Measurements from ENCODE around the gene ITPA. TPM values are rescaled to one million over a fixed set of nuclear protein-coding genes. Genes with fewer than 3 reads are reported as not detected.

ITPA gene
- total and polyA plus RNA-seq, 2 of the 8 experiments (the other 6 are each of a cell fraction or from before 2014, with no cell fraction given), result 88.2 to 94.0 TPM

DNA sequence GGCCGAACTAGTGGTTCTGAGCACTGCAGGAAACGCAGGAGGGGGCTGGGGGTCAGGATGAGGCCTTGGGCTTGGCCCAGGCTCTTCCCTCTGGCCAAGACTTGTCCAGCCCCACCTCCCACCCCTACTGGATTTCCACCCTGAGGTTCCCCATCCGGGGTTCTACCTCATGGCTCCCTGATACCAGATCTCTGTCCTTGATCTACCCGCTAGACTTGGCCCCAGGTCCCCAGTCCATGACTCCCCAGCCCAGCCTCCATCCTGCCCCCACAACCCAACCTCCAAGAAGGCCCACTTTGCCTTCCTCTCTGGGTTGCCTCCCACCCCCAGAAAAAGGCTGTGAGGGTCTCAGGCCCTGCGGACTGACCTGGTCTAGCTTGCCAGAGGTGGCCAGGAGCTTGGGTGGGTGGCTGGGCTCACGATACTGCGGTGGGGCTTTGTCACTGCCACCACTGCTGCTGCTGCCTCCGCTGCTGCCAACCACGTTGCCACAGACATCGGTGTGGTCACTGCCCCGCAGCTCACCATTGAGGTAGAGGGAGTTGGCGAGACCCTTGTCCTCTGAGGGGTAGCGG lies 42.9 kb upstream of the ITPA start (continued):
- TF ChIP-seq, protein P1, sequence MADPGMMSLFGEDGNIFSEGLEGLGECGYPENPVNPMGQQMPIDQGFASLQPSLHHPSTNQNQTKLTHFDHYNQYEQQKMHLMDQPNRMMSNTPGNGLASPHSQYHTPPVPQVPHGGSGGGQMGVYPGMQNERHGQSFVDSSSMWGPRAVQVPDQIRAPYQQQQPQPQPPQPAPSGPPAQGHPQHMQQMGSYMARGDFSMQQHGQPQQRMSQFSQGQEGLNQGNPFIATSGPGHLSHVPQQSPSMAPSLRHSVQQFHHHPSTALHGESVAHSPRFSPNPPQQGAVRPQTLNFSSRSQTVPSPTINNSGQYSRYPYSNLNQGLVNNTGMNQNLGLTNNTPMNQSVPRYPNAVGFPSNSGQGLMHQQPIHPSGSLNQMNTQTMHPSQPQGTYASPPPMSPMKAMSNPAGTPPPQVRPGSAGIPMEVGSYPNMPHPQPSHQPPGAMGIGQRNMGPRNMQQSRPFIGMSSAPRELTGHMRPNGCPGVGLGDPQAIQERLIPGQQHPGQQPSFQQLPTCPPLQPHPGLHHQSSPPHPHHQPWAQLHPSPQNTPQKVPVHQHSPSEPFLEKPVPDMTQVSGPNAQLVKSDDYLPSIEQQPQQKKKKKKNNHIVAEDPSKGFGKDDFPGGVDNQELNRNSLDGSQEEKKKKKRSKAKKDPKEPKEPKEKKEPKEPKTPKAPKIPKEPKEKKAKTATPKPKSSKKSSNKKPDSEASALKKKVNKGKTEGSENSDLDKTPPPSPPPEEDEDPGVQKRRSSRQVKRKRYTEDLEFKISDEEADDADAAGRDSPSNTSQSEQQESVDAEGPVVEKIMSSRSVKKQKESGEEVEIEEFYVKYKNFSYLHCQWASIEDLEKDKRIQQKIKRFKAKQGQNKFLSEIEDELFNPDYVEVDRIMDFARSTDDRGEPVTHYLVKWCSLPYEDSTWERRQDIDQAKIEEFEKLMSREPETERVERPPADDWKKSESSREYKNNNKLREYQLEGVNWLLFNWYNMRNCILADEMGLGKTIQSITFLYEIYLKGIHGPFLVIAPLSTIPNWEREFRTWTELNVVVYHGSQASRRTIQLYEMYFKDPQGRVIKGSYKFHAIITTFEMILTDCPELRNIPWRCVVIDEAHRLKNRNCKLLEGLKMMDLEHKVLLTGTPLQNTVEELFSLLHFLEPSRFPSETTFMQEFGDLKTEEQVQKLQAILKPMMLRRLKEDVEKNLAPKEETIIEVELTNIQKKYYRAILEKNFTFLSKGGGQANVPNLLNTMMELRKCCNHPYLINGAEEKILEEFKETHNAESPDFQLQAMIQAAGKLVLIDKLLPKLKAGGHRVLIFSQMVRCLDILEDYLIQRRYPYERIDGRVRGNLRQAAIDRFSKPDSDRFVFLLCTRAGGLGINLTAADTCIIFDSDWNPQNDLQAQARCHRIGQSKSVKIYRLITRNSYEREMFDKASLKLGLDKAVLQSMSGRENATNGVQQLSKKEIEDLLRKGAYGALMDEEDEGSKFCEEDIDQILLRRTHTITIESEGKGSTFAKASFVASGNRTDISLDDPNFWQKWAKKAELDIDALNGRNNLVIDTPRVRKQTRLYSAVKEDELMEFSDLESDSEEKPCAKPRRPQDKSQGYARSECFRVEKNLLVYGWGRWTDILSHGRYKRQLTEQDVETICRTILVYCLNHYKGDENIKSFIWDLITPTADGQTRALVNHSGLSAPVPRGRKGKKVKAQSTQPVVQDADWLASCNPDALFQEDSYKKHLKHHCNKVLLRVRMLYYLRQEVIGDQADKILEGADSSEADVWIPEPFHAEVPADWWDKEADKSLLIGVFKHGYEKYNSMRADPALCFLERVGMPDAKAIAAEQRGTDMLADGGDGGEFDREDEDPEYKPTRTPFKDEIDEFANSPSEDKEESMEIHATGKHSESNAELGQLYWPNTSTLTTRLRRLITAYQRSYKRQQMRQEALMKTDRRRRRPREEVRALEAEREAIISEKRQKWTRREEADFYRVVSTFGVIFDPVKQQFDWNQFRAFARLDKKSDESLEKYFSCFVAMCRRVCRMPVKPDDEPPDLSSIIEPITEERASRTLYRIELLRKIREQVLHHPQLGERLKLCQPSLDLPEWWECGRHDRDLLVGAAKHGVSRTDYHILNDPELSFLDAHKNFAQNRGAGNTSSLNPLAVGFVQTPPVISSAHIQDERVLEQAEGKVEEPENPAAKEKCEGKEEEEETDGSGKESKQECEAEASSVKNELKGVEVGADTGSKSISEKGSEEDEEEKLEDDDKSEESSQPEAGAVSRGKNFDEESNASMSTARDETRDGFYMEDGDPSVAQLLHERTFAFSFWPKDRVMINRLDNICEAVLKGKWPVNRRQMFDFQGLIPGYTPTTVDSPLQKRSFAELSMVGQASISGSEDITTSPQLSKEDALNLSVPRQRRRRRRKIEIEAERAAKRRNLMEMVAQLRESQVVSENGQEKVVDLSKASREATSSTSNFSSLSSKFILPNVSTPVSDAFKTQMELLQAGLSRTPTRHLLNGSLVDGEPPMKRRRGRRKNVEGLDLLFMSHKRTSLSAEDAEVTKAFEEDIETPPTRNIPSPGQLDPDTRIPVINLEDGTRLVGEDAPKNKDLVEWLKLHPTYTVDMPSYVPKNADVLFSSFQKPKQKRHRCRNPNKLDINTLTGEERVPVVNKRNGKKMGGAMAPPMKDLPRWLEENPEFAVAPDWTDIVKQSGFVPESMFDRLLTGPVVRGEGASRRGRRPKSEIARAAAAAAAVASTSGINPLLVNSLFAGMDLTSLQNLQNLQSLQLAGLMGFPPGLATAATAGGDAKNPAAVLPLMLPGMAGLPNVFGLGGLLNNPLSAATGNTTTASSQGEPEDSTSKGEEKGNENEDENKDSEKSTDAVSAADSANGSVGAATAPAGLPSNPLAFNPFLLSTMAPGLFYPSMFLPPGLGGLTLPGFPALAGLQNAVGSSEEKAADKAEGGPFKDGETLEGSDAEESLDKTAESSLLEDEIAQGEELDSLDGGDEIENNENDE (IDR thresholded peaks at IDR 0.05; ENCODE audit: insufficient replicate concordance, low read length), result no peak
- no peak for TF ChIP-seq CHD1 (IDR thresholded peaks at IDR 0.05; ENCODE audit: low read depth, low read length)
- TF ChIP-seq SP1 (IDR thresholded peaks at IDR 0.05; ENCODE audit: low read depth, low read length), result no peak
- no peak for TF ChIP-seq YY1 (IDR thresholded peaks at IDR 0.05; ENCODE audit: low read depth, low read length)
- TF ChIP-seq PHF8 (conservative IDR thresholded peaks at IDR 0.05; ENCODE audit: low read depth, low read length), result no peak
- no peak for TF ChIP-seq NANOG (IDR thresholded peaks at IDR 0.05; ENCODE audit: insufficient read depth, low read depth, low read length, poor library complexity, severe bottlenecking)
- no peak for TF ChIP-seq RBBP5 (IDR thresholded peaks at IDR 0.05; ENCODE audit: borderline replicate concordance, low read depth, low read length)
- TF ChIP-seq TEAD4 (IDR thresholded peaks at IDR 0.05; ENCODE audit: low read depth, low read length), result no peak
- no peak for TF ChIP-seq JUND (IDR thresholded peaks at IDR 0.05; ENCODE audit: low read length)
- TF ChIP-seq BRCA1 (IDR thresholded peaks at IDR 0.05; ENCODE audit: low read depth, low read length), result no peak
- no peak for TF ChIP-seq GTF2F1 (IDR thresholded peaks at IDR 0.05; ENCODE audit: borderline replicate concordance, low read depth, low read length)
- no peak for TF ChIP-seq CBX8 (IDR thresholded peaks at IDR 0.05; ENCODE audit: borderline replicate concordance, low read depth, low read length)
